Effector memory CD4-positive, alpha-beta T cell (primary cell): Measurements from ENCODE around the gene CHRDL2.

ENCODE experiments used
- DNase-seq, 3 donors: peaks; one replicate each; pipeline ENCODE4 v3.0.0-alpha.2; 2020
- H3K27ac ChIP-seq: 2 replicates; pipeline ENCODE4 v1.7.0; 2013; ENCODE audit warnings: mild to moderate bottlenecking, low read length, moderate library complexity; ENCODE audit not compliant: insufficient read depth, poor library complexity, severe bottlenecking
- H3K27me3 ChIP-seq: replicated peaks from 2 replicates; pipeline ENCODE4 v1.7.0; 2013; ENCODE audit warnings: mild to moderate bottlenecking, low read length; ENCODE audit not compliant: insufficient read depth, control insufficient read depth, poor library complexity, severe bottlenecking
- H3K36me3 ChIP-seq: 2 replicates; pipeline ENCODE4 v1.7.0; 2013; ENCODE audit warnings: mild to moderate bottlenecking, low read length, moderate library complexity; ENCODE audit not compliant: control insufficient read depth, insufficient read depth
- H3K4me1 ChIP-seq: 2 replicates; pipeline ENCODE4 v1.7.0; 2013; ENCODE audit warnings: low read length, mild to moderate bottlenecking; ENCODE audit not compliant: control insufficient read depth, insufficient read depth, poor library complexity, severe bottlenecking
- H3K4me3 ChIP-seq: 2 replicates; pipeline ENCODE4 v1.7.0; 2013; ENCODE audit warnings: low read length, low read depth, mild to moderate bottlenecking; ENCODE audit not compliant: insufficient read depth, poor library complexity, severe bottlenecking
- H3K9me3 ChIP-seq: 2 replicates; pipeline ENCODE4 v1.7.0; 2013; ENCODE audit warnings: mild to moderate bottlenecking, low read length, moderate library complexity; ENCODE audit not compliant: control insufficient read depth
- total RNA-seq, 3 donors: gene quantifications; one replicate each; lab custom pipeline; 2026; lab: John Stamatoyannopoulos, UW

Gene CHRDL2, protein sequence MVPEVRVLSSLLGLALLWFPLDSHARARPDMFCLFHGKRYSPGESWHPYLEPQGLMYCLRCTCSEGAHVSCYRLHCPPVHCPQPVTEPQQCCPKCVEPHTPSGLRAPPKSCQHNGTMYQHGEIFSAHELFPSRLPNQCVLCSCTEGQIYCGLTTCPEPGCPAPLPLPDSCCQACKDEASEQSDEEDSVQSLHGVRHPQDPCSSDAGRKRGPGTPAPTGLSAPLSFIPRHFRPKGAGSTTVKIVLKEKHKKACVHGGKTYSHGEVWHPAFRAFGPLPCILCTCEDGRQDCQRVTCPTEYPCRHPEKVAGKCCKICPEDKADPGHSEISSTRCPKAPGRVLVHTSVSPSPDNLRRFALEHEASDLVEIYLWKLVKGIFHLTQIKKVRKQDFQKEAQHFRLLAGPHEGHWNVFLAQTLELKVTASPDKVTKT
- total RNA-seq = 0 reads per million in 3 donors

DNA sequence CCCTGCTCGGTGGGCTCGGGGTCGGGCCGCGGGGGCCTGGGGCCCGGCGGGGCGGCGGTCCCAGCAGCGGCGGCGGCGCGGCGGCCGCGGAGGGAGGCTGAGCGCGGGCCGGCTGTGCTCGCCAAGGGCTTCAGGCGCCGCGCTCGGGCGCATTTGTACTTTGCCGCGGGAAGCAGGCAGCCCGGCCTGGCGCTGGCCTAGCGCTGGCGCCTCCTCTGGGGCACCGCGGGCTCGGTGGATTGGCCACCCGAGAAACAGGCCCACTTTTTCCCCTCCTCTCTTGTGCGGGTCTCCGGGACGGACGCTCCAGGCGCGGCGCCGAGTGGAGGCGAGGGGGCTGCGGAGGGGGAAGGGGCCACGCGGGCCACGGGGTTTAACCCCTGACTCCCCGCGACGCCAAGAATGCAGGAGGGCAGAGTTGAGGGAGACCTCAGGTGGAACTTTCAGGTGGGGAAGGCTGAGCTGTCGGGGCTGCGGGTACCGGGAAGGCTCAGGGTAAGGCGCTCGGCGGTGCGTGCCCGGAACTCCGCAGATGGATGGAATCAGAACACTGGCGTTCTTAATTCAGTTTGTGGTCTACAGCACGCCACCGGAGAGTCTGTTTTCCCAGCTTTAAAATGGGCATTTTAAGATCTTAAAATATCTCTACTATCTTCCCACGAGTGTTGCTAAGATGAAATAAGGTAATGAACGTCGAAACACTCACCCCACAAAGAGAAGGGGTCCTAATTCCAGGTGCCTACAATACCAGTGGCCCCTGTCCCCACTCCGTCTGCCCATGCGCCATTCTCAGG is at the start of gene CHRDL2:
Gene CHRDL2 (minus strand): TSS at position 126 of the 794 bp plus-strand sequence. CDS start 538 bp downstream, outside the sequence.
- no peak for DNase-seq
- no peaks in the 10 kb centered on the region for H3K9me3 ChIP-seq
- no peaks in the 10 kb centered on the region for H3K36me3 ChIP-seq
- peaks cover 16% of the 10 kb centered on the region for H3K27me3 ChIP-seq
- H3K4me3 ChIP-seq = no peak within 1 kb of the TSS
- no peak within 1 kb of the TSS for H3K27ac ChIP-seq
- peaks cover 9% of the 10 kb centered on the region for H3K4me1 ChIP-seq

DNA sequence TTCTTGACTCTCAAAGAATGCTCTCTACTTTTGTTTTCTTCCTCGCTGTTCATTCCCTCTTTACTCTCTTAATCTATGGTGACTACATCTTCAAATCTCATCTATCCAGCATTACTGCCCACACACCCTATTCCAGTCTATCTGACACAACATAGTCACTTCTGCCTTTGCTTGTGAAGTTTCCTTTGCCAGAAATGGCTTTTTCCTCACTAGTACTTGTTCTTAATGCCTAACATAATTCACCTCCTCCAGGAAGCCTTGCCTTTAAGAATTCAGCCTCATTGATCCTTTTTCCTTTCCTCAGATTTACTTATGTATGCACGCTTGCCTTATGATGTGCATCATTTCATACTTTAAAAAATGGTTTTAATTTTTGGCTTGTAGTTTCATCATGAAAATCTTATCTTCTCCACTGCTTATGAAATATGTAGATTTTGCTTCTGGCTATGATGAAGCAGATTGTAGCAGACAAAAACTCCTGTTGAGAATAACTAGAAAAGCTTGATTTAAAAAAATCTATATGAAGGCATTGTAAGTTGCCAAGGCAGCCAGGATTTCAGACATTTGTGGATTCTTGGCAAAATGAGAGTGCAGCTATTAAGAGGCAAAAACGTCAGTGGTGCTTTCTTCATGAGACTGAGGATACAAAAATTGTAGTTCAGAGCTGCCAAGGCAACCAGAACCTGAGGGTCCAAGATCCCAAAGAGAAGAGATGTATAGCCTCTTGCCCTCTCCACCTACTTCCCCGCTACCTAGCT is 49.2 kb upstream of the CHRDL2 start:
- H3K27ac ChIP-seq = no peak overlapping the region
- no peak for DNase-seq
- H3K4me3 ChIP-seq = no peak overlapping the region
- H3K36me3 ChIP-seq = no peaks in the 10 kb centered on the region
- no peaks in the 10 kb centered on the region for H3K27me3 ChIP-seq
- no peaks in the 10 kb centered on the region for H3K9me3 ChIP-seq
- peaks cover 19% of the 10 kb centered on the region for H3K4me1 ChIP-seq

DNA sequence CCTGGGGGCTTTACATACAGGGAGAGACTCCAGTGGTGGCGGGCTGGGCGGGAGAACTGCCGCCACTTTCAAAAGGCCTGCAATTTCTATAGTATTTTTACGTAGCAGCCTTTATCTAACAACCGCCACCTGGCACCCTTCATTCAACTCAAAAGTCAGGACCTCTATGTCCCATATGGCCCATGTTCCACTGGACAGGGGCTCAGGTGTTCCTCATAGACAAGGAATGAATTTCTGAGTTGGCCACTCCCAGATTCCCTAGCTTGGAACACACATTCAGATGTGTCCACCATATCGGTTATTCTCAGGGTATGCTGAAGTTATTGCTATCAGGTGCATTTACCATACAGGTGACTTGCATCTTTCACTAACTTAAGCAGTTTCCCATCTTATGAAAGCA is 47.4 kb upstream of the CHRDL2 start:
- no peak overlapping the region for H3K4me3 ChIP-seq
- no peaks in the 10 kb centered on the region for H3K27me3 ChIP-seq
- H3K9me3 ChIP-seq = no peaks in the 10 kb centered on the region
- no peak for DNase-seq
- H3K36me3 ChIP-seq = no peaks in the 10 kb centered on the region
- no peak overlapping the region for H3K27ac ChIP-seq
- peaks cover 9% of the 10 kb centered on the region for H3K4me1 ChIP-seq

DNA sequence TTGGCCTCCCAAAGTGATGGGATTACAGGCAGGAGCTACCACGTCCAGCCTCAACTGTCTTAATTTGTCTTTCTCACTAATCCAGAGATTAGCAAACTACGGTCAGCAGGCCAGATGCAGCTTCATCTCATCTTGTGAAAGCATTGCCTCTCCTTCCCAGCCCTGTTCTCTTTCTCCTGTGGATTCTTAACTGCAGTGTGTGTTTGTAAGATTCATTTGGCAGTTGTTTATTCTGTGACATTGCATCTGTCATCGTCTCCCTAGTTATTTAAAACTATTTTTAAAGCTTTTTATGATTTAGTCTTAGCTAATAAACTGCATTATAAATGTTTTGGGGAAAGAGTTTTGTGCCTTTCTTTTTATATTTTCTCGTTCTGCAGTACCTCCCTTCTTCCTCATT is 46.7 kb upstream of the CHRDL2 start:
- Histone ChIP-seq H3K27ac (no peak overlapping the region), H3K4me1 (peaks cover 2% of the 10 kb centered on the region), H3K27me3 (no peaks in the 10 kb centered on the region), H3K9me3 (no peaks in the 10 kb centered on the region), H3K4me3 (no peak overlapping the region), H3K36me3 (no peaks in the 10 kb centered on the region)
- no peak for DNase-seq

DNA sequence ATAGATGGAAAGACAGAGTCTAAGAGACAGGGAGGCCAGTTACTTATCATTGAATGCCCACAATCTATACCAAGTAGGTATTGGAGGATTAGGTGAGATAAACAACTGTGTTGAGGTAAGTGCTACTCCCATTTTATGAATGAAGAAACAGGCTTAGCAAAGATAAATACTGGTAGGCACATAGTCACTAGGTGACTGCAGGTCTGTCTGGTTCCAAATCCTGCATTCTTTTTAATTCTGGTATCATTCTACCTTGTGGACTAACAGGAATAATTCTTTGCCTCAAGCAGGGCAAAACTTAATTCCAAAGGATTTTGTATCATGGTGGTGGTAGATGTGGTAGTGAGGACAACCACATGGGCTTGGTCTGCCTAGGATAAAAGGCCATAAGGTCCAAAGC is 45.8 kb upstream of the CHRDL2 start:
- H3K4me1 ChIP-seq = no peaks in the 10 kb centered on the region
- no peaks in the 10 kb centered on the region for H3K9me3 ChIP-seq
- H3K27me3 ChIP-seq = no peaks in the 10 kb centered on the region
- no peak overlapping the region for H3K27ac ChIP-seq
- H3K4me3 ChIP-seq = no peak overlapping the region
- no peaks in the 10 kb centered on the region for H3K36me3 ChIP-seq
- DNase-seq = no peak

DNA sequence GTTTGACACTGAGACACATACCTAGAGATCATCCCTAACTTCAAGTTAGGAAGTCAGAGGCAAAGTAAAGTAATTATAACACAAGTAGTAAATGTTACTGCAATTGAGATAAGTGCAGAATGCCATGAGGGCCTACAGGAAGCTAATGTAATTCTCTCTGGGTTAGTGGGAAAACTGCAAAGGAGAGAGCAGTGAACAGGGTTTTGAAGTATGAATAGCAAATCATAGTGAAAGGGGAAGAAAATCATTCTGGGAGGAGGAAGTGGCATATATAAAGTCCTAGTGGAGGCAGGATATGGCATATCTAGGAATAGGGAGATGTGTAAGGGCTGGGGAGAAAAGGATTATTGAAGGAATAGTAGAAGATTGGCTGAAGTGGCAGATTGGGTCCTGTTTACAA is 45.3 kb upstream of the CHRDL2 start:
- H3K9me3 ChIP-seq = no peaks in the 10 kb centered on the region
- no peaks in the 10 kb centered on the region for H3K36me3 ChIP-seq
- DNase-seq = no peak
- H3K27ac ChIP-seq = no peak overlapping the region
- no peak overlapping the region for H3K4me3 ChIP-seq
- no peaks in the 10 kb centered on the region for H3K27me3 ChIP-seq
- H3K4me1 ChIP-seq = no peaks in the 10 kb centered on the region

DNA sequence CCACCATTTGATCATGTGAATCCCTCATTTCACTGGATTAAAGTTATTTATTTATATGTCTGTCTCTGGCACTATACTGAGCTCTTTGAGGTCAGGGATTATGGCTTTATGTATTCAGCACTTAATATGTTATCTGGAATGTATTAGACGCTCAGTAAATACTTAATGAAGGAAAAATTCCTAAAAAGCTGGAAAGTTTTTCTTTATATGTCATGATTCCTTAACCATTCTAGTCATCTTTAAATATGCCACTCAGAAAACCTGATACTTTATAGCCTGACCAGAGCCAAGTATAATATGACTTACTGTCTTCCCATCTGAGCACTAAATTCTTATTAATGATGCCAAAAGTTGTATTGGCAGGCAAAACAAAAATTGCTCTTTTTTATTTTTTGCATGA is 44.5 kb upstream of the CHRDL2 start:
- Histone ChIP-seq H3K27me3 (no peaks in the 10 kb centered on the region), H3K4me1 (no peaks in the 10 kb centered on the region), H3K4me3 (no peak overlapping the region), H3K27ac (no peak overlapping the region), H3K36me3 (no peaks in the 10 kb centered on the region), H3K9me3 (no peaks in the 10 kb centered on the region)
- DNase-seq = no peak

DNA sequence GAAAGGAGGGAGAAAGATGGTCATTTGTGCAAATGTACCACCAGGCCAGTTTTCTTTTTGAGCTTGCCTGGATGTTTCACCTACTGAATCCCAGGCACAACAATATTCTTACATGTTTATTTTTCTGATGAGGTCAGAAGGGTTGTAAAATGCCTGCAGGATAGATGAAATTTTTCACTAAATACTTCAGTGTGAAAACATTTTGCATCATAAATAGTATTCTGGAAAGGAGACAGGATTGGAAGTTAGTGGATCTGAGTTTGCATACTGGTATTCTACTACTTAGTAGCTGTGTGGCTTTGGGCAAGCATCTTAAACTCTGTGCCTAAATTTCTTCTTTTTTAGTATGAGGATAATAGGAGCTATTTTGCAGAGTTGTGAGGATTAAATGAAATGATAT is 42.2 kb upstream of the CHRDL2 start:
- Histone ChIP-seq H3K27me3 (no peaks in the 10 kb centered on the region), H3K4me3 (no peak overlapping the region), H3K4me1 (peaks cover 3% of the 10 kb centered on the region), H3K9me3 (no peaks in the 10 kb centered on the region), H3K36me3 (no peaks in the 10 kb centered on the region), H3K27ac (no peak overlapping the region)
- DNase-seq = no peak

DNA sequence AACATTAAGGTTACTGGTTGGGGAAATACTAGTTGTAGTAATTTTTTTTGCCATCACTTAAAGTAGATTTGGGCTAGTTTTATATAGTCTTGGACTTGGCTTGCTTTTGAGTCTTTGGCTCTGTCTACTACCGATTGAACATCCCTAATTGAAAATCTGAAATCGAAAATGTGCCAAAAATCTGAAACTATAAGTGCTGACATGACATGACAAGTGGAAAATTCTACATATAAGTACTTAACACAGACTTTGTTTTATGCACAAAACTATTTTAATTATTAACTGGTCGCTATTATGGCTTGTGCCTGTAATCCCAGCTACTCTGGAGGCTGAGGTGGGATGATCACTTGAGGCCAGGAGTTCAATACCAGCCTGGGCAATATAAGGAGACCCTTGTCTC is 39.9 kb upstream of the CHRDL2 start:
- H3K36me3 ChIP-seq = no peaks in the 10 kb centered on the region
- peaks cover 3% of the 10 kb centered on the region for H3K4me1 ChIP-seq
- no peaks in the 10 kb centered on the region for H3K9me3 ChIP-seq
- no peaks in the 10 kb centered on the region for H3K27me3 ChIP-seq
- H3K4me3 ChIP-seq = no peak overlapping the region
- H3K27ac ChIP-seq = no peak overlapping the region
- no peak for DNase-seq
